Parathyroid adenoma (tissue), 2 donors: ENCODE data around the gene TSC2.

ENCODE experiments used
- H2AFZ ChIP-seq: fragments of 300-600 bp; sonication (generic); one replicate; pipeline ENCODE4 v1.7.0; 2017; ENCODE audit warnings: antibody characterized with exemption, mild to moderate bottlenecking
- H3K27ac ChIP-seq: fragments of 300-600 bp; sonication (generic); one replicate; pipeline ENCODE4 v1.7.0; 2017
- H3K27me3 ChIP-seq: fragments of 300-600 bp; sonication (generic); one replicate; pipeline ENCODE4 v1.7.0; 2017; ENCODE audit warnings: low read length; ENCODE audit not compliant: control insufficient read depth, insufficient read depth
- H3K36me3 ChIP-seq: fragments of 300-600 bp; sonication (generic); one replicate; pipeline ENCODE4 v1.7.0; 2017; ENCODE audit warnings: low read length; ENCODE audit not compliant: control insufficient read depth, insufficient read depth
- H3K4me1 ChIP-seq: fragments of 300-600 bp; sonication (generic); one replicate; pipeline ENCODE4 v1.7.0; 2017; ENCODE audit warnings: control low read depth
- H3K4me2 ChIP-seq: fragments of 300-600 bp; sonication (generic); one replicate; pipeline ENCODE4 v1.7.0; 2017; ENCODE audit warnings: low read length
- H3K4me3 ChIP-seq: fragments of 300-600 bp; sonication (generic); one replicate; pipeline ENCODE4 v1.7.0; 2017; ENCODE audit warnings: low read depth, low read length
- H3K79me2 ChIP-seq: fragments of 300-600 bp; sonication (generic); one replicate; pipeline ENCODE4 v1.7.0; 2017; ENCODE audit warnings: control low read depth
- H3K9ac ChIP-seq: fragments of 300-600 bp; sonication (generic); one replicate; pipeline ENCODE4 v1.7.0; 2017; ENCODE audit warnings: mild to moderate bottlenecking
- H3K9me3 ChIP-seq: fragments of 300-600 bp; sonication (generic); one replicate; pipeline ENCODE4 v1.7.0; 2017; ENCODE audit warnings: low read length; ENCODE audit not compliant: control insufficient read depth
- TF ChIP-seq, protein P1 (sequence below): fragments of 300-600 bp; sonication (generic); IDR thresholded peaks from one replicate; pipeline ENCODE4 v1.7.0; 2017; ENCODE audit warnings: antibody characterized with exemption, mild to moderate bottlenecking
- donor health status: primary hyperparathyroidism.

TSC2 gene

DNA sequence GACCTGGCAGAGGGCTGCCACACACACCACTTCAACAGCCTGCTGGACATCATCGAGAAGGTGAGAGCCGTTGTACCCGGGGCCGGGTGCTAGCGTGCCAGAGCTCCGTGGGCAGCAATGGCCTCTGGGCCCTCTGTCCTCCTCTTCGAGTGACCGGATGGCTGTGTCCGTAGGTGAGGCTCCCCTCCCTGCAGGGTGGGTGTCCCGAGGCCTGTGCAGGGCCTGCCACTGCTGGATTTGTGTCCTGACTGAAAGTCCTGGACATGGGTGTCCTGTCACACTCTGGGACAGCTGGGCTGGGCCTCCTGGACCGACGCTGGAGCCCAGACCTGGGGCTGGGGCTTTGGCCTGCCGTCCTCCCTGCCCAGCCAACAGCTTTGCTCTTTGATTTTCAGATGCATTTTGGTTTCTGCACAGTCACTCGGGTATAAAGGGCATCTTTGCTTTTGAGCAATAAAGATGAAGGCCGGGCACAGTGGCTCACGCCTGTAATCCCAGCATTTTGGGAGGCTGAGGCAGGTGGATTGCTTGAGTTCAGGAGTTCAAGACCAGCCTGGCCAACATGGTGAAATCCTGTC is 16.7 kb downstream of the TSC2 start:
- TF ChIP-seq, protein P1, sequence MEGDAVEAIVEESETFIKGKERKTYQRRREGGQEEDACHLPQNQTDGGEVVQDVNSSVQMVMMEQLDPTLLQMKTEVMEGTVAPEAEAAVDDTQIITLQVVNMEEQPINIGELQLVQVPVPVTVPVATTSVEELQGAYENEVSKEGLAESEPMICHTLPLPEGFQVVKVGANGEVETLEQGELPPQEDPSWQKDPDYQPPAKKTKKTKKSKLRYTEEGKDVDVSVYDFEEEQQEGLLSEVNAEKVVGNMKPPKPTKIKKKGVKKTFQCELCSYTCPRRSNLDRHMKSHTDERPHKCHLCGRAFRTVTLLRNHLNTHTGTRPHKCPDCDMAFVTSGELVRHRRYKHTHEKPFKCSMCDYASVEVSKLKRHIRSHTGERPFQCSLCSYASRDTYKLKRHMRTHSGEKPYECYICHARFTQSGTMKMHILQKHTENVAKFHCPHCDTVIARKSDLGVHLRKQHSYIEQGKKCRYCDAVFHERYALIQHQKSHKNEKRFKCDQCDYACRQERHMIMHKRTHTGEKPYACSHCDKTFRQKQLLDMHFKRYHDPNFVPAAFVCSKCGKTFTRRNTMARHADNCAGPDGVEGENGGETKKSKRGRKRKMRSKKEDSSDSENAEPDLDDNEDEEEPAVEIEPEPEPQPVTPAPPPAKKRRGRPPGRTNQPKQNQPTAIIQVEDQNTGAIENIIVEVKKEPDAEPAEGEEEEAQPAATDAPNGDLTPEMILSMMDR = no peak
- Histone ChIP-seq H3K9ac (no peak overlapping the region), H3K4me2 (no peak overlapping the region), H2AFZ (no peak overlapping the region), H3K36me3 (no peaks in the 10 kb centered on the region), H3K9me3 (no peaks in the 10 kb centered on the region), H3K4me3 (no peak overlapping the region), H3K27ac (no peak overlapping the region), H3K79me2 (no peaks in the 10 kb centered on the region), H3K27me3 (no peaks in the 10 kb centered on the region), H3K4me1 (no peaks in the 10 kb centered on the region)

DNA sequence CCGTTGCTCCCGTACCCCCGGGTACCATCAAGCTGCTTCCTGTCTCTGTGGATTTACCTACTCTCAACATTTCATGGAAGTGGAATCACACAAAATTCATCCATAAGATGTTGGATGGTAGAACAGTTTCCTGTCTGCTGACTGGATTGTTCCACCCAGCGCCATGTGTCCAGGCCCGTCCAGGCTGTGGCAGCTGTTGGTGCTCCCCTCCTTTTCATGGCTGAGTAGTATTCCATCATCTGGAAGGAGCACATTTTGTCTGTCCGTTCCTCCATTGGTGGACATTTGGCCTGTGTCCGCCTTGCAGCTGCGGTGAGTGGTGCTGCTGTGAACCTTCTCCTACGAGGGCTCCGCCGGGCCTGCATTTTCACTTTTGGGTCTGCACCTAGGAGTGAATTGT is 18.4 kb downstream of the TSC2 start:
- no peaks in the 10 kb centered on the region for H3K4me1 ChIP-seq
- H3K4me3 ChIP-seq = no peak overlapping the region
- H3K9me3 ChIP-seq = no peaks in the 10 kb centered on the region
- no peak overlapping the region for H2AFZ ChIP-seq
- H3K27me3 ChIP-seq = no peaks in the 10 kb centered on the region
- H3K36me3 ChIP-seq = no peaks in the 10 kb centered on the region
- no peak overlapping the region for H3K4me2 ChIP-seq
- H3K79me2 ChIP-seq = no peaks in the 10 kb centered on the region
- no peak overlapping the region for H3K27ac ChIP-seq
- no peak overlapping the region for H3K9ac ChIP-seq
- TF ChIP-seq, protein P1 = no peak

DNA sequence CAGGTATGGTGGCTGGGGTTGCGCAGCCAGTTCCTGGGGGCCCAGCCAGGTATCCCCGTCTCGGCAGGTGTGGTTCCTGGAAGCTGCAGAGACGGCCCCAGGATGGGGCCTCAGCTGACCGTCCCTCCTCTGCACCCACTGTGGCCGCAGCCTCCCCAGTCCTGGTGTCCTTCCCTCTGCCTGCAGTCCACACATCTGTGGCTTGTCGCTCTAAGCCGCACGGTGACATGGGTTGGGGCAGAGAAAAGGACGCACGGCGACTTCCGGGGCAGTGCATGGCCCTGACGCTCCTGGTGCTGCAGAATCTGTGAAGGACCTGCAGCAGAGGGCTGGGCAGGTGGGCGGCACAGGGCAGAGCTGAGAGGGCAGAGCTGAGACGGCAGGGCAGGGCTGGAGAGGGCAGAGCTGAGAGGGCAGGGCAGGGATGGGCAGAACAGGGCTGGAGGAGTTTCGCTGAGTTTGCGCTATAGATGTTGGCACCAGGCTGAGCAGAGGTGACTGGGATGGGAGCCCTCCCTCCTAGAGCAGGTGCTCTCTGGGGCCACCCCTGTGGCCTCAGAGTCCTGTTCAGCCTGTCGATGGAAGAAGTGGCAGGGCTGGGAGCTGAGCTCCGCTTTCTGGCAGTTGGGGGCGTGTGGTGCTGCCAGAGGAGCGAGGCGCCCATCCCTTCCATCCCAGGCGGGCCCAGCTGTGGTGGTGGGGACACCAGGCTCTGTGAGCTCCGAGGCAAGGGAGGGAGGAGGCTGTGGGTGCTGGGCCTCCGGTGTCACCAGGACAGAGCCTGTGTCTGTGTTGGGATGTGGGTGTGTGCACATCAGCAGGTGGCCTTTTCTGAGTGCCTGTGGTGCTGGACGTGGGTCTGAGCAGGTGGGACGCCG is 23.0 kb downstream of the TSC2 start:
- Histone ChIP-seq H3K9me3 (no peaks in the 10 kb centered on the region), H3K27ac (no peak overlapping the region), H3K4me1 (no peaks in the 10 kb centered on the region), H2AFZ (no peak overlapping the region), H3K4me3 (no peak overlapping the region), H3K9ac (no peak overlapping the region), H3K79me2 (peaks cover 4% of the 10 kb centered on the region), H3K4me2 (no peak overlapping the region), H3K27me3 (no peaks in the 10 kb centered on the region), H3K36me3 (no peaks in the 10 kb centered on the region)
- TF ChIP-seq, protein P1 = no peak

DNA sequence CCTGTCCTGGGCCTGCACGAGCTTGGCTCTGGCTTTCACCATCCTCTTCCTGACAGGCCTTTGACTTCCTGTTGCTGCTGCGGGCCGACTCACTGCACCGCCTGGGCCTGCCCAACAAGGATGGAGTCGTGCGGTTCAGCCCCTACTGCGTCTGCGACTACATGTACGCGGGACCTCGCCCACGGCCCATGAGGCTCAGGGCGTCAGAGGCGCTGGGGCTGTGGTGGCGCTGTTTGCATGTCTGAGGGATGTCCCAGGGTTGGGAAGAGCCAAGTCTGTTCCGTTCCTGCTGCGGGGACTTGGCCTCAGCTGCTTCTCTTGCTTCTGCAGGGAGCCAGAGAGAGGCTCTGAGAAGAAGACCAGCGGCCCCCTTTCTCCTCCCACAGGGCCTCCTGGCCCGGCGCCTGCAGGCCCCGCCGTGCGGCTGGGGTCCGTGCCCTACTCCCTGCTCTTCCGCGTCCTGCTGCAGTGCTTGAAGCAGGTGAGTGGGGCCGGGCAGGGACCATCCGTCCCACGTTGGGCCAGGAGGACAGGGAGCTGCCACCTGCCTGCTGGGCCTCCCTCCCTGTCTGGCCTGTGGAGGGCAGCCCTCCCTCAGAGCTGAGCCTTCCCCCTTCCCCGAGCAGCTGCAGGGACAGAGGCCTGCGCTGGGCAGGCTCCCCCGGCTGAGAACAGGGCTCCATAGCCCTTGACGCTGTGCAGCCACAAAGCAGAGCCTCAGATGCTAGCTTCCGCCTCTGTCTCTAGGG is 23.8 kb downstream of the TSC2 start:
- no peak overlapping the region for H2AFZ ChIP-seq
- H3K4me1 ChIP-seq = no peaks in the 10 kb centered on the region
- no peak overlapping the region for H3K4me2 ChIP-seq
- no peaks in the 10 kb centered on the region for H3K27me3 ChIP-seq
- H3K4me3 ChIP-seq = no peak overlapping the region
- TF ChIP-seq, protein P1 = no peak
- no peaks in the 10 kb centered on the region for H3K36me3 ChIP-seq
- H3K9ac ChIP-seq = no peak overlapping the region
- H3K79me2 ChIP-seq = peaks cover 4% of the 10 kb centered on the region
- H3K27ac ChIP-seq = no peak overlapping the region
- no peaks in the 10 kb centered on the region for H3K9me3 ChIP-seq
